ENCODE results near the gene ZNF853.
"Not testable (repeated sequence)": the region's sequence is repeated elsewhere in the genome, so short reads cannot be mapped to it uniquely, and the experiment has no call there.

Gene ZNF853

DNA sequence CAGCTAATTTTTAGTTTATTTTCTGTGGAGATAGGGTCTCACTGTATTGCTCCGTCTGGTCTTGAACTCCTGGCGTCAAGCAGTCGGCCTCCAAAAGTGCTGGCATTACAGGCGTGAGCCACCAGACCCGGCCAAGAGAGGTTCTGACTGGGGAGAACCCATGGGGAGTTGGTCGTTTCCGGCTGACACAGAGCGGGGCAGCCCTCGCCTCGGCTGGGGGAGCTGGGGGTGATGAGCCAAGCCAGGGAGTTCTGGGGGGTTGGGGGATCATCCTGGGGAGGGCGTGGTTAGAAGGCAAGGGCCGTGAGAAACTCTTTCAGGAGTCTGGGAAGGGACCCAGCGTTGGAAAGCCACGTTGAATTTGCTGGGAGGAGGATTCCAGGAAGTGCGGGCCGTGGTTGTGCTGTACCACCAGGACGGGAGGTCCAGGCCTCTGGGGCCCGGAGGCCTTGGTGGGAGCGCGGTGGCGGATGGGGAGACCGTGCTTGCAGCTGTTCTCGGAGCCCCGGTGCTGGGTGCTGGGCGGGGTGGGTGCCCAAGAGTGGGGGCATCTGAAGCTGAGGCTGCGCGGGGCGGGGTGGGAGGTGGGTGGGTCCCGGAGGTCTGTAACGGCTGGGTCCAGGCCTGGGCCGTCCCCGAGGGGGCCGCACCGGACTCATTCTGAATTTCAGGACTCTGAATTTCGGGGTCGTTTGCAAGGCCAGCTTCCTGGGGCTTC, 8.4 kb upstream of the ZNF853 start:
- DNase-seq: no peak

DNA sequence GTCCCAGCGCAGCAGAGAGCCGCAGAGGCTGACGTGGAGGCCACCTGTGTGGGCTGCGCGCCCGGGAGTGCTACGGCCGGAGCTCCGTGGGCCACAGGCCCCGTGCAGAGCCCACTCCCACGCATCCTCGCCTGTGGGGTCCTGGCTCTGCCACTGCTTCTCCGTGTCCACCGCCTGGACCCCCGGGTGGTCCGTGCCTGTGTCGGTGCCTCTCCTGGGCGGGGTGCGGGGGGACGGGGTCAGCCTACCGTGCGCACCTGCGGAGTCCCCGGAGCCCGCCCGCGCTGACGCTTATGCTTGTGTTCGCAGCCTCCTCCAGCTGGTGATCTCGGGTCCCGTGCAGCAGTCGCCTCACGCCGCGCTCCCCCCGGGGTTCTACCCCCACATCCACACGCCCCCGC, 7.8 kb upstream of the ZNF853 start:
- no peak for DNase-seq

DNA sequence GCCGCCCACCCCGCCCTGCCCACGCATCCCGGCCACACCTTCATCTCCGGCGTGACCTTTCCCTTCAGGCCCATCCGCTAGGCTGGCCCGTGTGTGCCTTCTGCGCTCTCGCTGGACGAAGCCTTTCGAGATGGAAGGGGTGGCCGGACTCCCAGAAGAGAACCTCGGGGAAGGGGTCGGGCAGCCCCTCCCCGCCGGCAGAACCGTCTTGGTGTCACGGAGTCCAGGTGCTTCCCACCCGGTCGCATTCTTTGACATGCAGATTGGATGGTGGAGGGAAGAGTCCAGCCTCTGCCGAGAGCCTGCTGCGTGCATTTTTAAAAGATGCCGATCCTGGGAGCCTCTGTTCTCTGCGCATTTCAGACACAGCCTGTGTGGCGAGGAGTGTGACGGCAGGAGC, 7.3 kb upstream of the ZNF853 start:
- no peak for DNase-seq

DNA sequence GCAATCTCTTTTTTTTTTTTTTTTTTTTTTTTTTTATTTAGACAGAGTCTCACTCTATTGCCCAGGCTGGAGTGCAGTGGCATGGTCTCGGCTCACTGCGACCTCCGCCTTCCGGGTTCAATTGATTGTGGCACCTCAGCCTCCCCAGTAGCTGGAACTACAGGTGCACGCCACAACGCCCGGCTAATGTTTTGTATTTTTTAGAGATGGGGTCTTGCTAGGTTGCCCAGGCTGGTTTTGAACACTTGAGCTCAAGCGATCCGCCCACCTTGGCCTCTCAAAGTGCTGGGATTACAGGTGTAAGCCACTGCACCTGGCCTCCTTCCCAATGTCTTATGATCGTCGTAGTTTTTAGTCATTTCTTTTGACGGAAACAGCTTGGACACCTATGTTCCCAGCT, 6.6 kb upstream of the ZNF853 start:
- DNase-seq: no peak

DNA sequence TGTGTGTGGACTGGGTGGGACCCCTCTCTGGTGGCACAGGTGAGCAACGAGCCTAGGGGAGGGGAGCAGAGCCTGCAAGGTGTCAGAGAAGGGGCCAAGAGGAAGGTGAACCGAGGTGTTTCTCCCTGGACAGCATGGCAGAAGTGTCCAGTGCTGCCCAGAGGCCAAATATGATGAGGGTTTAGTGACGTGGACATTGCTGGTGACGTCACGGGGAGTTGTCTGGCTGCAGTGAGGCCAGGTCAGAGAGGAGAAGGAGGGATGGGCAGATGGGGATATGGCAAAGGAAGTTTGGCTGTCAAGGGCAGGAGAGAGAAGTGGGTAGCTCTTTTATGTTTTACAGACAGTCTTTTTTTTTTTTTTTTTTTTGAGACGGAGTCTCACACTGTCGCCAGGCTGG, 2.6 kb upstream of the ZNF853 start:
- no peak for DNase-seq

DNA sequence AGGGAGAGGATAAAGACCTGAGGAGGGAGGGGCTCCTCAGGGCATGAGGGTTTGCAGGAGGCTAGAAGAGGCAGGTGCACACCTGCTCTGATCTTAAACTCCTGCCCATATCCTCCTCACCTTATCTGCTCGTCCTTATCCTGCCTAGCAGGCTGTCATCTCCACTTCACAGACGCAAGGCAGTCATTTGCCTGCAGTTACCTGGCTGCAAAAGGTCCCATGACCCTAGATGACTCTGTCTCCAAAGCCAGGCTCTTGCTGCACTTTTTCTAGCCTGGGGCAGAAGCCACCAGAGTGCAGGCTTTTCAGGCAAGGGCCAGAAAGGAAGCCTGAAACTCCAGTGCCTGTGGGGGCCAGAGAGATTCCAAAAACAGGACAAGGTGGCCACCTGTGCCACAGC, 1.7 kb upstream of the ZNF853 start:
- no peak for DNase-seq

DNA sequence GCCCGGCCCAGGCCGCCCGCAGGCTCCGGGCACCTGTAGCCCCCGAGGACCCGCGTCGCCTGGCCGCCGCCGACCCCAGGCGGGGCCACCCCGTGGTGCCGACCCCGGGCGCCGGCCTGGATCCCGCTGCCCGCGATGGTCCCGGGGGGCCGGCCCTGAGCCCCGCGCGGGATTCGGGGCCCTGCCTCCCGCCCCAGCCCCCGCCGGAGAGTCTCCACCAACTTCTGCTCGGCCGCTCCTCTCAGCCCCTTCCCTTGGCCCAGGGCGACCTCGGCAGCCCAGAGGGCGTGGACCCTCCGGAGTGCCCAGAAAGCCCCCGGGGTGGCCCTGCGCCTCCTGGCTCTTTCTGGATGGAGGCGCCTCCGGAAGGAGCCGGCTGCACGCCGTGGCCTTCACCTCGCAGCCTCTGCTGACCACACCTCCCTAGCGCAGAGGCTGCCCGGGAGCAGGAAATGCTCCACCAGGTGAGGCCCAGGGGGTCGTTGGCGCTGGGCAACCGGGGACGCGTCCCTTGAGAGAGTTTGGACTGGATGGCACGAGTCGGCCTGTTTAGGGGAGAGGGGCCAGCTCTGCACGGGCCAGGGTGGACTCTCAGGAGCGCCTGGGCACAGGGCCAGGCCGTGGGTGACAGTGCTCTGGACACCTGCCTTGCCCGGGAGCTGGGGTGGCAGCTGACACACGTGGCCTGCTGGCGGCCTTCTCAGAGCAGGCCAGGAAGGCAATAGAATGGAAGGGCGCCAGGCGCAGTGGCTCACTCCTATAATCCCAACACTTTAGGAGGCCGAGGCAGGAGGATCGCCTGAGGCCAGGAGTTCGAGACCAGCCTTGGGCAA, 529 bp downstream of the ZNF853 start:
- DNase-seq: no peak

DNA sequence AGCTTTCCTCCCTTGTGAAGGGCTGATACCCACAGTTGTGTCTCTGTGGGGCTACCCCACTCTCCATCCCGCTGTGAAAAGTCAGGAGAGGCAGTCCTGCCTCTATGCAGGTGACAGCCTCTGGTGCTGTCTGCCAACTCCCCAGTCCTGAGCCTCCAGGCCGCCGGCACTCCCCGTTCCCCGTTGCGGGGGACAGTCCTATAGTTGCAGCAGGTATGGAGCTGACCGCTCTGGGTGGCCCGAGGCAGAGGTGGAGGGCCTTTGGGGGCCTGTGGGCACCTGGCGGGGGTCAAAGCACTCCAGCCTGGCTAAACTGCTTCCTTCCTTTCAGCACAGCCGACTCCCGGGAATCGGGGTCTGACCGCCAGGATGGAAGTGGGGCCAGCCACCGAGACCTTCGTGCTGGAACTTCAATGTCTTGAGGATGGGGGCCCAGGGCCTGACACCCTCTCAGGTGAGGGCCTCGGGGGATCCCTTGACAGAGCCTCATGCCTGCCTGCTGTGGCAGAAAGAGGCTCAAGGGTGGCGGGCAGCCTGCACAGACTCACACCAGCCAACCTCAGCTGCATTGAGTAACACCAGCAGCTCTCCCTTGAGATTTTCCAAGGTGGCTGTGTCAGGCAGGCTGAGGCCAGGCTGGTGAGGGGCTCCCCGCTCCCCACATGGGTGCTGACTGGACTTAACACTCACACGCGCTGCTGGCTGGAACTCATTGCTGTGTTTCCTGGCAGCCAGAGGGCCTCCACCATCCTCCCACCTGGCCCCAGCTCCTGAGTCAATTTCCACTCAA, 1.6 kb downstream of the ZNF853 start:
- no peak for DNase-seq

DNA sequence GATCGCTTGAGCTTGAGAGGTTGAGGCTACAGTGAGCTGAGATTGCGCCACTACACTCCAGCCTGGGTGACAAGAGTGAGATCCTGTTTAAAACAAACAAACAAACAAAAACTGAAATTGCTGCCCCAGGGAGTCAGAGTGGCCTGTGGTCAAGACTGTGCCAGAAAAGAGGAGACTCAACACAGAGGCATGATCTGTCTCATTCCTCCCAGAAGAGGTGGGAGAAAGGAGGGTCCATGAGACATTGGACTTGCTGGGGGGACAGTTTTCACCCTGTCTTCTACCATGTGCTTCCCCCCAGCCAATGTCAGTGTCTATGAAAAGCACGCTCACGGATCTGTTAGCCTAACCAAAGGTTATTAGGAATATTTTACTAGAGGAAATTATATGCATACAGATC, 3.2 kb downstream of the ZNF853 start:
- DNase-seq: no peak

DNA sequence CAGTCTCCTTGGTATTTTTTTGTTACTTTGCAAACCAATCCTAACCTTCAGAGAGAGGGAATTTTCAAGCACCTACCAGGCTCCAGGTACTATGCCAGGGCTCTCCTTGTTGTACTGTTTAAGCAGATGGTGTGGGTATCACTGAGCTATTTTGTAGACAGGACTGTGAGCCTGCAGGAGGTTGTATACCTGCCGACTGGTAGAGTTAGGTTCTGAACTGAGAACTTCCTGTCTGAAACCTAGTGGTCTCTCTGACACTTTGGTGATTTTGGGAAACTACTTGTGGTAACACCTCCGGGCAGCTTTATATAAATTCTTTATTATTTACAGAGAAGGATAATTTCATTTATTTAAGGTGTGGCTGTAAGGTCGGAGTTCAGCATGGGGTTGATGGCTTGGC, 4.6 kb downstream of the ZNF853 start:
- no peak for DNase-seq

DNA sequence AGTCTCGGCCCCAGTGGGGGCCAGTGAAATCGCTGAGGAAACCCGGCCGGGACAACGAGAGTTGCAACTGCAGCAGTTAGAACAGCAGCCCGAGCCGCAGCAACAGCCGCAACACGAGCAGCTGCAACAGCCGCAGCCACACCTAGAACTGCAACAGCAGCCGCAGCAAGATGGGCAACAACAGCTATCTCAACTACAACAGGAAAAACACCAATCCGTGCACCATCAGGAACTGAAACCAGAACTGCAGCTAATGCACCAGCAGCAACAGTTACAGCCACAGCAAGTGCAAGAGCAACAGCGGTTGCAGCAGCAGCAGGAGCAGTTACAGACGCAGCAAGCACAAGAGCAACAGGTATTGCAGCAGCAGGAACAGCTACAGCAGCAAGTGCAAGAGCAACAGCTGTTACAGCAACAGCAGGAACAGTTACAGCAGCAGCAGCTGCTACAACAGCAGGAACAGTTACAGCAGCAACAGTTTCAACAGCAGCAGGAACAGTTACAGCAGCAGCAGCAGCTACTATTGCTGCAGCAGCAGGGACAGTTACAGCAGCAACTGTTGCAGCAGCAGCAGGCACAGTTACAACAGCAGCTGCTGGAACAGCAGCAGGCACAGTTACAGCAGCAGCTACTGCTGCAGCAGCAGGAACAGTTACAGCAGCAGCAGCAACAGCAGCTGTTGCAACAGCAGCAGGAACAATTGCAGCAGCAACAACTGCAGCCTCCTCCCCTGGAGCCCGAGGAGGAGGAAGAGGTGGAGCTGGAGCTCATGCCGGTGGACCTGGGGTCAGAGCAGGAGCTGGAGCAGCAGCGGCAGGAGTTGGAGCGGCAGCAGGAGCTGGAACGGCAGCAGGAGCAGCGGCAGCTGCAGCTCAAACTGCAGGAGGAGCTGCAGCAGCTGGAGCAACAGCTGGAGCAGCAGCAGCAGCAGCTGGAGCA, 6.1 kb downstream of the ZNF853 start:
- no peak for DNase-seq

DNA sequence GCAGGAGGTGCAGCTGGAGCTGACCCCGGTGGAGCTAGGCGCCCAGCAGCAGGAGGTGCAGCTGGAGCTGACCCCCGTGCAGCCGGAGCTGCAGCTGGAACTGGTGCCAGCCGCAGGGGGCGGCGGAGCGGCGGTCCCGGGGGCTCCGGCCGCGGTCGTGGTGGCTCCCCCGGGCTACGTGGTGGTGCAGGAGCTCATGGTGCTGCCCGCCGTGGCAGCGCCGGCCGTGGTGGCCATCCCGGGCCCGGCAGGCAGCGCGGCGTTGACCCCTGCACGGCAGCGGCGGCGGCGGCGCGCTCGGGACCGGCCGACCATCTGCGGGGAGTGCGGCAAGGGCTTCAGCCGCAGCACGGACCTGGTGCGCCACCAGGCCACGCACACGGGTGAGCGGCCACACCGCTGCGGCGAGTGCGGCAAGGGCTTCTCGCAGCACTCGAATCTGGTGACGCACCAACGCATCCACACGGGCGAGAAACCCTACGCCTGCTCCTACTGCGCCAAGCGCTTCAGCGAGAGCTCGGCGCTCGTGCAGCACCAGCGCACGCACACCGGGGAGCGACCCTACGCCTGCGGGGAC, 6.8 kb downstream of the ZNF853 start:
- DNase-seq: no peak

DNA sequence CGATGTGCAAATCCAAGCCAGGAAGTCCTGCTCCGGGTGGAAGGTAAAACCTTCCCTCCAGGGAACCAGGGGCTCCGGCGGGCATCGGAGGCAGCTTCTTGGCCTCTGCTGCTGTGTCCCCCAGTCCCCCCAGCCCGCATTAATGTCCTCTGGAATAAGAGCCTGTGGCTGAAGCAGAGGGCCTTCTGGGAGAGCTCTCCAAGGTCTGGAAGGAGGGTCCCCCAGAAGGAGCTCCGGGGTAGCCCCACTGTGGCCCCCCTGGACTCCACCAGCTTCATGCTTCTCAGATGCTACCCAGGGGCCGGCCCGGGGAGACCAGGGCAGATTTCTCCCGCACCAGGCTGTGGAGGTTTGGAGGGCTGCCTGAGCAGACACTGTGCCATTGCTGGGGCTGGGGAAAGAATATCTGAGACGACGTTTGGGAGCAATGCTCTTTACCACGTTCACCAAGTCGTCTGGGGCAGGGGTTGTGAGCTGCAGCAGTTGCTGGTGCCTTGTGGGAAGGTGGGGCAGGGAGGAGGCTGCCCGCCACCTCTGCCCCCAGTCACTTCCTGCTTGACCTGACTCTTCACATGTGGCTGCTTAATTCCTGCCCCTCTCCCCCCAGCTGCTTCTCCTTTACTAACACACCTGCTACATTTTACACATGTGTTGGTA, 8.3 kb downstream of the ZNF853 start:
- no peak for DNase-seq

DNA sequence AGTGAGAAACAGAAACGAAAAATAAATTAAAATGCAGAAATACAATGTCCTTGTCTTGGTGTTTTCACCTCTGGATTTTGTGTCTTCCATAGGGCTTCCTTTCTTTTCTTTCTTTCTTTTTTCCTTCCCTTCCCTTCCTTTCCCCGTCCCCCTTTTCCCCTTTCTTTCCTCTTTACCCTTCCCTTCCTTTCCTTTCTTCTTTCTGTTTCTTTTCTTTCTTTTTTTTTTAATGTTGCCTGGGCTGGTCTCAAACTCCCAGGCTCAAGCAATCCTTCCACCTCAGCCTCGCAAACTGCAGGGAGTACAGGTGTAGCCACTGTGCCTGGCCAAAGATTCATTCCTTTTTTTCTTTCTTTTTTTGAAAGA, 8.8 kb downstream of the ZNF853 start:
- DNase-seq: no peak

DNA sequence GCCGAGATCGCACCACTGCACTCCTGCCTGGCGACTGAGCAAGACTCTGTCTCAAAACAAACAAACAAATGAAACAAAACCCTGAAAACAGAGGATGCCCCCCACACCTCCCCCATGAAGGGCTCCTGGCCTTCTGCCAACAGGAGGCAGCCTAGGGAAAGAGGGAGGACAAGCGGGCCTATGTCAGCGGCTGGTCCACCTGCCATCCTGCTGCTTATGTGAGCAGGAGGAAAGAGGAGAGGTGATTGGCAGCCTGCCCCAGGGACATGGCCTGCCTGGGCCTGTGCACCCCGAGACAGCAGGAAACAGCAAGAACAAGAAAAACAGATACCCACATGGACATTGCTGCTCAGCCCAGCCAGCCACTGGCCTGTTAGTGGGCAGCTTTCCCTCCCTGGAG, 12.6 kb downstream of the ZNF853 start:
- DNase-seq: no peak

DNA sequence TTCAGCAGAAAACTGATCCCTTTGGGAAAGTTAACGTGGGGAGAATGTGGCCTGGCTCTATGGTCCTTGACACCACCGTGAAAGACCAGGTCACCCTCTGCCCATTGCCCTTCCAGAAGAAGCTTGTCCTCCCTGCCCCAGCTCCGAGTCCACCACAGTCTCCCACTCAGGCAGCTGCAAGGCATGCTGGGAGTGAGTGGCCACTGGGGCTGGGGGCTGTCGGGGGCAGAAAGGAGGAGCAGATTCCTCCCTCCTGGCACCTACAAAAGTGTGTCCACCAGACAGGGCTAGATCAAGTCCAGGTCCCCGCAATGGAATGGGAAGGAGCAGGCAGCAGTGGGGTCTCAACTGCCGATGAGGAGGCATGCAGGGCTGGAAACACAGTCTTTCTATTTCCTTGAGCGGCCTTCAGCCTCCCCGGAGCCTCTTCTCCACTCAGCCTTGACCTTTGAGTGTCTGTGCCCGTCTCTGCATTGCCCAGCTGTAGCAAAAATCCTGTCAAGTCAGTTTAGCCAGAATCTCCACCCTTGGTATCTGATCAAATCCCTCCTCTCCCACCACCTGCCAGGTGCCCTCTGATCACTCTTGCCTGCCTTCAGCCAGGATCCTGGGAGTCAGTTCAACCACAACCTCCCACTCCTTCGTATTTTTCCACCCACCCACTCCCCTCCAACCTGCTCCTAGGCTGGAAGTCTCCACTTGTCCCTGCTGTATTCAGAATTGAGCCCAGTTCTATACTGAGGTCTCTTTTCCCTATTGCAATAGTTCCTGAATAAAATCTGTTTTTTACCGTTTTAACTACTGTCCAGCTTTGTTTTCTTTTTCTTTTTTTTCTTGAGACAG, 14.8 kb downstream of the ZNF853 start:
- no peak for DNase-seq

DNA sequence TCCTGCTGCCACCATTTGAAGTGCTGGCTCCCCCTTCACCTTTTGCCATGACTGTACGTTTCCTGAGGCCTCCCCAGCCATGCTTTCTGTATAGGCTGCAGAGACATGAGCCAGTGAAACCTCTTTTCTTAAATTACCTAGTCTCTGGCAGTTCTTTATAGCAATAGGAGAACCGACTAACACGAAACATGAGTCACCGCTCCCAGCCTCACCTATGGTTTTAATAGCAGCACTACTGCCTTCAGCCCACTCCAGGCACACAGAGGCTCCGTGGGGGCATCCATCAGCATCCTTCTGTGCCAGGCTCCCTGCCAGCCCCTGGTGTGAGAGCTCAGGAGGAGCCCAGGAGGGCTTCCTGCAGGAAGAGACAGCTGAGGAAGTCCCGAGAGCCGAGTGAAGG, 16.2 kb downstream of the ZNF853 start:
- DNase-seq: no peak

DNA sequence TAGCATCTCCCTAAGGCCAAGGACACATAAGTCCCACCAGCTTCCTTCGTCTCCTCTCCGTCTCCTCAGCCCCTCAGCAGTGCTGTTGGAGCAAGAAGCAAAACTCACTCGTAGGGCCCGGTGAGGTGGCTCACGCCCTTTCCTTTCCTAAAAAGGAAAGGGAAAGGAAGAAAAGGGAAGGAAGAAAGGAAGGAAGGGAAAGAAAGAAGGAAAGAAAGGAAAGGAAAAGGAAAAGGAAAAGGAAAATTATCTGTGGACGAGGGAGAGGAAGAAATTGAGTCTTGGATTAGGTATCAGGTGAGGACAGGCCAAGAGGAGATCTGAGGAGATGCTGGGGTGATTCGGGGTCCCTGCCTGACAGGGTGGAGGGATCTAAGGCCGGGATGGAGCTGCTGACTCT, 18.6 kb downstream of the ZNF853 start:
- DNase-seq: no peak

DNA sequence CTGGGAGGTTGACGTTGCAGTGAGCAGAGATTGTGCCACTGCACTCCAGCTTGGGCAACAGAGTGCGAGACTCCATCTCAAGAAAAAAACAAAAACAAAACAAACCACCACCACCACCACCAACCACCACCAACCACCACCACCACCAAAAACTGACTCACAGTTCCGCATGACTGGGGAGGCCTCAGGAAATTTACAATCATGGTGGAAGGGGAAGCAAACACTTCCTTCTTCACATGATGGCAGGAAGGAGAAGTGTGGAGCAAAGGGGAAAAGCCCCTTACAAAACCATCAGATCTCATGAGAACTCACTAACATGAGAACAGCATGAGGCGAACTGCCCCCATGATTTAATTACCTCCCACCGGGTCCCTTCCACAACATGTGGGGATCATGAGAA, 19.6 kb downstream of the ZNF853 start:
- not testable (repeated sequence) for DNase-seq

DNA sequence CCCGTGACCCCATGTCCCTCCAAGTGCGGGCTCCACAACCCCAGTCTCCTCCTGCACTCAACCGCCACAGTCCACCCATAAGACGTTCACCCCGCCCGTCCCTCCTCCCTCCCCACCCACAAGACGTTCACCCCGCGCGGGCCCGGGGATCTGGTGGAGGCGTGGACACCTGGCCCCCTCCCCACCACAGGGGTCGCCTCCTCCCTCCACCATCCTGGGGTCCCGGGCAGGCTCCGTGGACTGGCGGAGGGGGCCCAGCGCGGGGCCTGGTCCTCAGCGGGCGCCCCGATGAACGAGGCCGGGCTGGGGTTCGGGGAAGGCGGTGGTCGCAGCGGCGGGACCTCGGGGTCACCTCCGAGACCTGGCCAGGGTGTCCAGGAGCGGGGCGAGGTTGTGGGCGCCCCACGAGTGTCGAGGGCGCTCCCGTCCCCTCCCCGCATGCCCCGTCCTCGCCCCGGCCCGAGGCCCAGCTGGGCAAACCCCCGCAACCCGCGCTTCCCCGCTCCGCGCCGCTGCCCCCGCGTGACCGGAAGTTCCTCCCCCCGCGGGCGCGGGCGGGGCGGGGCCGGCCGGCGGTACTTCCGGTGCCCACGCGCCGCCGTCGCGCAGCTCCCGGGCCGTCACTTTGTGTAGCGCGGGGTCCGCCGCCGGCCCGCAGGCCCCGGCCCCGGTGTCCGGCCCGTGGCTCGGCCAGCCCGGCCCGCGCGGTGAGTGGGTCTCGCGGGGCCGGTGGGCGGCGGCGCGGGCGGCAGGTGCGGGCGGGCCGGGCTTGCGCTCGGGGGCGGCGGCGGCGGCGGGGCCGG, 21.5 kb downstream of the ZNF853 start, which contains the start of gene ZNF316:
ZNF316 (plus strand) TSS at position 578 of the 803 bp plus-strand sequence. CDS start 5,092 bp downstream, outside the sequence.
- peak; percentile 88 for DNase-seq

Data from activated effector memory CD4-positive, alpha-beta T cell treated with anti-CD3 and anti-CD28 coated beads, Interleukin-2, amount 50 U/mL, for 16 hours (primary cell).